ENCODE results near the gene ASXL2.

DNA sequence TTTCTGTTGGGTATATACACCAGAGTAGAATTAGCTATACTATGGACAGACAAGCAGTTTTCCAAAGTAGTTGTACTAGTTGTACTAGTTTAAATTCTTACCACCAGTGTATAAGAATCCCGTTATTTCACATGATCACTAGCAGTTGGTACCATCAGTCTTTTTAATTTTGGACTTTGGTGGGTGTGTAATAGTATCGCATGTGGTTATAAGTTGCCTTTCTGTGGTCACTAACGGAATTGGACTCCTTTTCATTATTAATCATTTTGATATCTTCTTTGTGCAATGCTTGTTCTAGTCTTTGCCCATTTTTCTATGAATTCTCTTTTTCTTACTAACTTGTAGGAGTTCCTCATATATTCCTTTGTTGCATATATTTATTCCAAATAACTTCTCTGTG is 89.8 kb downstream of the ASXL2 start:
- TF ChIP-seq, protein P1, sequence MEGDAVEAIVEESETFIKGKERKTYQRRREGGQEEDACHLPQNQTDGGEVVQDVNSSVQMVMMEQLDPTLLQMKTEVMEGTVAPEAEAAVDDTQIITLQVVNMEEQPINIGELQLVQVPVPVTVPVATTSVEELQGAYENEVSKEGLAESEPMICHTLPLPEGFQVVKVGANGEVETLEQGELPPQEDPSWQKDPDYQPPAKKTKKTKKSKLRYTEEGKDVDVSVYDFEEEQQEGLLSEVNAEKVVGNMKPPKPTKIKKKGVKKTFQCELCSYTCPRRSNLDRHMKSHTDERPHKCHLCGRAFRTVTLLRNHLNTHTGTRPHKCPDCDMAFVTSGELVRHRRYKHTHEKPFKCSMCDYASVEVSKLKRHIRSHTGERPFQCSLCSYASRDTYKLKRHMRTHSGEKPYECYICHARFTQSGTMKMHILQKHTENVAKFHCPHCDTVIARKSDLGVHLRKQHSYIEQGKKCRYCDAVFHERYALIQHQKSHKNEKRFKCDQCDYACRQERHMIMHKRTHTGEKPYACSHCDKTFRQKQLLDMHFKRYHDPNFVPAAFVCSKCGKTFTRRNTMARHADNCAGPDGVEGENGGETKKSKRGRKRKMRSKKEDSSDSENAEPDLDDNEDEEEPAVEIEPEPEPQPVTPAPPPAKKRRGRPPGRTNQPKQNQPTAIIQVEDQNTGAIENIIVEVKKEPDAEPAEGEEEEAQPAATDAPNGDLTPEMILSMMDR (IDR thresholded peaks at IDR 0.05; ENCODE audit: insufficient read depth, low read length, poor library complexity, severe bottlenecking): no peak
- no peak for TF ChIP-seq EZH2phosphoT487 (conservative IDR thresholded peaks at IDR 0.05; ENCODE audit: low read length)
